Erythroblast (primary cell): ENCODE measurements around the gene ERC2.

Source experiments
- DNase-seq, 2 experiments: peaks; one replicate each; lab custom pipeline; 2025; lab: John Stamatoyannopoulos, UW
- GATA1 ChIP-seq: IDR thresholded peaks from 2 replicates; pipeline ENCODE4 v1.6.1; 2011; ENCODE audit warnings: low read depth, mild to moderate bottlenecking, control low read depth, low read length, moderate library complexity
- POLR2A ChIP-seq: IDR thresholded peaks from 2 replicates; pipeline ENCODE4 v1.6.1; 2011; ENCODE audit warnings: mild to moderate bottlenecking, low read length

ERC2 gene

DNA sequence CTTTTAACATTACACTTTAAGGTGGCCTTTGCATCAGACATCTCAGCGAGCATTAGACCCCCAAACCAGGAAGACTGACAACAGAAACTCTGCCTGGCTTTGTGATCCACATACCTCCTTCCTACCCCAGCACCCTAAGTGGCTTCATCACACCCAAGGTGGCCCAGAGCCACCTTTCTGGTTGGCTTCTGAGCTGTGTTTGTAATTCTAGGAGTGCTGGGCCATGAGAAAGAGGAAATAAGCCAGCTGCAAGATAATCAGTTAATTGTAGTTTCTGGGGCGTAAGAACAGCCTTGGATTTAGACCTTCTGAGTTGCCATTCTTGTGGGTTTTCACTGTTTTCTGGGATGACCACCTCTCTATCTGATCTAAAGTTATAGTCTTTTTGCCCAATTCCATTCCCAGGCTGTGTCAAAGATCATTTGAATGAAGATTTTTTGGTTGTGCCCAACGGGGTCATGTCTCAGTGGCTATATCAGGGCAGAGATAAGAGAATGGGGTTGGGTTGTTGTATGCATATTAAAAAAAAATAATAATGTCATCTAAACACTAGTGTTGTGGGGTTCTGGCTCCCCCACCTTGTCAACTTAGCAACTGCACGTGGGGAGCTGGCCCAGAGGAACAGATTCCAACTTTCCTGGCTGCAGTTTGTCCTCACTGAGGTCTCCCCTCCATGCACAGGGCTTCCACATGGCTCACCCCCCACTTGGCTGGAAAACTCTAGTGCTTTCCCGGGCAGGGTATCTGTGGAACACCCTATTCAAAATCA is 746.4 kb downstream of the ERC2 start:
- no peak for DNase-seq
- no peak for TF ChIP-seq GATA1
- no peak for TF ChIP-seq POLR2A

DNA sequence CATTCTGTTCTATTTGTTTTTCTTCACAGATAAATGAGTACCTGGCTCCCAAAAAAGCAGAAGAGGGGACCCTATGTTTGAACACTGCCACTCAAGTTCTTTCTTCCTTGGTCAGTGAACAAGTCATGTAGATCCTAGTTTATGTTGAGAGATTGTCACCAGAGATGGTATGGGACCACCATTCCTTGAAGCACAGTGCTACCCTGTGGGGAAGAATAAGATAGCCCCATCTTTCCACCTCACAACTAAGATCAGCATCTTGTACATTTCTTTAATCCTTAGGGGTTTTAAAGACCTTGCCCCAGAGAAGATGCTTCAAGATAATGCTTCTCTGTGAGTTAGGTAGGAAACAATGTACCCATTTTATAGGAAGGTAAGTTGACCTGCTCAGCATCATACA is 747.7 kb downstream of the ERC2 start:
- TF ChIP-seq GATA1: no peak
- TF ChIP-seq POLR2A: no peak
- no peak for DNase-seq

DNA sequence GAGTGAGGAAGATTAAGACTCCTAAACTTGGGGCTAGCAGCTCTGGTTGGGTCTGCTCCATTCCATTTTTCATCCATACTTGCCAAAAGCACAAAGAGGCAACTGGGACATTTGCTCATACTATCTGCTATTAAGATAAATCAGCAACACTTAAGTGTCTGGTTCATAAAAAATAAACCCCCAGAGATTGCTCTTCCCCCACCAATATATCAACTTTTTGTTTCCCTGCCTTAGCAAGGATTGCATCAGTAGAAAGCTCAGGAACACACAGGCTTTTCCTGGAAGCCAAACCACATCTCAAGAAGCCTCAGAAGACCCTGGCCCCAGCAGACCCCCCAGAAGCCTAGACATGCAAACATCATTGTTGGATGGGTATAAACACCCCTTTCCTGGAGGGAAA is 748.8 kb downstream of the ERC2 start:
- DNase-seq: no peak
- TF ChIP-seq POLR2A (no peak), GATA1 (no peak)

DNA sequence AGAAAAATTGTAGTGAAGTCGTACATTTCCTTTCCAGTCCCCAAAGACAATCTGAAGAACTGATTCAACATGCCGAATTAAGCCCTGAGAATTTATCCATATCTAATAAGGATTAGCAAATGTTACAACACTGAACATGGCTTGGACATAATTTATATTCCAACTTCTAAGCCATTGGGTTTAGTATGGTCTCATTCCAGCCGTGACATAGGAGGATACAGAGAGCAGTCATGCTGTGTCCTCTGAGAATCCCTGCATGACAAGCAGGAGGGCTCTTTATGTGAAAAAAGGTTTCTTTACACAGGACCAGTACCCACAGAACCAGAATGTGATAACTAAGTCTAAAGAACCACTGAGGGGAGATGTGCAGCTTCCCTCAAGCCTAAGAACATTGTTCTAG is 749.3 kb downstream of the ERC2 start:
- TF ChIP-seq POLR2A (no peak), GATA1 (no peak)
- DNase-seq: no peak

DNA sequence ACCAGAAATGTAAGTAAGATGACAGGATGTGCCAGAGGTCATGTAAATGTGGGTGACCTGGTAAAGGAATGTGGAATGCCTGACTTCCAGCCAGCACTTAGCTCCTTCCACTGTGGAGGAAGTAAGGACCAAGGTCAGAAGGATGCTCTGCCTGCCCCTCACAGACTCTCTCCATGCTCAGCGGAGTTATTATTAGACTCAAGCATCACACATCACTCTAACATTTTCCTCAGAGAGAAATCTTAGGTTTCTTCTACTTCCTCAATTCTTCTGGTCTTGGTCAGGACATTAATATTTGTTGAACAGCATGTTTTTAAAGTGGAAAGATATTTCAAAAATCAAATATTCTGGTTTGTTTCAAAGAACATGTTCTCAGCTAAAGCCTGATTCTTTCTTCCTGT is 749.7 kb downstream of the ERC2 start:
- no peak for DNase-seq
- TF ChIP-seq POLR2A (no peak), GATA1 (no peak)

DNA sequence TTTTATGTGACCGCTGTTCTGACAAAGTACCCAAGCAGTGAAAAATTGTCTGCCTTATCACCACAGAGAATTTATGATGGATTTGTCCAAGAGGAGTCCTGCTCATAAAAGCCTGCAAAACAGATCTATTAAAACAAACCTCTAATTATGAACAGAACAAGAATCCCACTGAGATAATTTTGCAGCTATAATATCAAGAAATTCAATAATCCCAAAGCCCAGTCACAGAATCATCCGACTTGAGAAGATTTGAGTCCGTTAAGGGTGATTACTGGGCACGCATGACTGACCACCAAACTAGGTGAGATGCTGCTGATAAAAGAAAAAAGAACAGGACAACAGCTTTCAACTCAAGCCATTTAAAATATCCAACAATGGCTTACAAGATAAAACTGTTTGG is 750.2 kb downstream of the ERC2 start:
- TF ChIP-seq GATA1 (no peak), POLR2A (no peak)
- no peak for DNase-seq

DNA sequence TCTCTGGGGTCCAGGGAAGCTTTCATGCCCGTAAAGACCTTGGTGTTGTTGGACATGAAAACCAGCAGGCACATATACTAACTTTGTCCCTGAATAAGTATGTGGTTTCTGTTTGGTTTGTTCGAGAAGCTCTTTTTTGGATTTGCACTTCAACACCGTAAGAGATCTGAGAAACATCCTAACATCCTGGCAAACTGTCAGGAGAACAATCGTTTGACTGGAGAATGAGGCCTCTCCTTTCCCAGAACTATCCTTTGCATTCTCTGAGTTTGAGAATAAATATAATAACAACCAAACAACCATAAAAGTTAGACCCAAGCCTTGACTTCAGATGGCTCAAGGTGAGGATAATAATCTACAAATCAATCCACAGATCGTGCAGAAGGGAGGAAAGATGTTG is 750.8 kb downstream of the ERC2 start:
- TF ChIP-seq POLR2A (no peak), GATA1 (no peak)
- no peak for DNase-seq

DNA sequence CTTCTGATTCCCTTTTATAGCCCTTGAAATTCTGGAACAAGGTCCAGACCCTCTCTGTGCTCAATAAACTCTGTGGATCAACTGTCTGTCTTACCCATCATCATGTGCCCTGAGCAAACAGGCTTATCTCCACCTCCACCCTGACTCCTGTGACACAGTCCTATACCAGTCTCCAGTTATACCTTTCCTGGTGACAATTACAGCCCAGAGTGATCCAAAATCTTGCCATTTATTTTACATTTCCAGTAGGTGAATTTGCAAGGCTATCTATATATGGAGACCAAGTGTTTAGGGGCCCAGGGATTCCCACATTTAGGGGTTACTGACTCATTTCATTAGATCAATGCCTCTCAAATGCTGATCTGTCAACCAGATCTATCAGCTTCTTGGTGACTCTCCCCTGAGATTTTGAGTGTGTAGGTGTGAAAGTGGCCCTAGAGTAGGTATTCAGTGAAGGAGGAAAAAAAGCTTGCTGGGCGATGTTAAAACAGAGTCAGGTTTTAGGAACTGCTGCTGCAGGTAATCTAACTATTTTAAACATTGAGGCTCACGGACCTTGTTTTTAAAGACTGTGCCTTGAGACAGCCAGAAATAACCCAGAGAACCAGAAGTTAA is 751.5 kb downstream of the ERC2 start:
- no peak for TF ChIP-seq POLR2A
- TF ChIP-seq GATA1: no peak
- DNase-seq: no peak

DNA sequence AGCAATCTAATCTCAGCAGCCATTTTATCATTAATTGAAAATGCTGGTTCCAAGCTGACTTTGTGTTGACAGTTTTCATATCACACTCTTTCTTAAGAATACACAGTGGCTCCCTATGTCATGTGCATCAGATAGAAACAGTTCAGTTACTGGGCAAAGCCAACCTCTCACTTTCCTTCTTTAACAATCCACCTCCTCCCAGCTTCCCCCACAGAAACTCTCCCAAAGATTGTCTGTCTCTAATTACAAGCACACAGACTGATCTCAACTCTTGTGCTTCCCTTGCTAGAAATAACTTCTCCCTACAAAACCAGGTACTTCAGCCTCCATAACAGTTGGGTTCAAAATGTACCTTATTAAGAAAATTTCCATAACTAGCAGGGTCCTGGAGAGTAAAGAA is 752.2 kb downstream of the ERC2 start:
- no peak for DNase-seq
- TF ChIP-seq POLR2A (no peak), GATA1 (no peak)

DNA sequence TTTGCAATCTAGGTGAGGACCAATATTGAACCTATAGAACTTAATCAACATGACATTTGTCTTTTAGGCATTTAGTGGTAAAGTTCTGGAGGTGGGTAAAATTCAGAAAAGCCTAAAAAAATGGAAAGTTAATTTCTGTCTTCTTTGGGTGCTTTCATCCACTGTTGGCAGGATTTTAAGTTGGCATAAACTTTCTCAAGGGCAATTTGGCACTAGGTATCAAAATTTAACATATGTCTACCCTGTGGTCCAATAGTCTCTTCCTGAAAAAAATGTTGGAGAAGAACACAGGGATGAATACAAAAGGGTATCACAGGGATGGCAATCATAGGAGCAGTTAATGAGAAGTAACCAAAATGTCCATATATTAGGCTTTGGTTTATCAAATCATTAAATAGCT is 754.2 kb downstream of the ERC2 start:
- TF ChIP-seq GATA1 (no peak), POLR2A (no peak)
- DNase-seq: no peak

DNA sequence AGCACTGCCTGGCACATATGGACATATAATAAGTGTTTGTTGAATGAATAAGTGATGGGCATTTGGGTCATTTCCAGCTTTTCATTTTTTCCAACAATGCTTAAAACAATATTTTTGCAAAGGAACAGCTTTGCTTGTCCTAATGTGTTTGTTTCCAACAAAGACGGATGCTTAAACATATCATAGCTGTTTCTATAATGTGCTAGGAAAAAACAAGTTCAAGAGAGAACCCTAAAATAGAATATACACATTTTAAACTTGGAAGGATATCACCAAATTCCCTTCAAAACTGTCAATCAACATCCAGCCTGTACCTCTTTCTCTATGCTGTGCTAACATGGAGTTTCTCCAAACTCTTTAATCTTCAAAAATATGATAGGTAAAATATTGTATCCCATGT is 756.6 kb downstream of the ERC2 start:
- no peak for DNase-seq
- TF ChIP-seq POLR2A: no peak
- no peak for TF ChIP-seq GATA1

DNA sequence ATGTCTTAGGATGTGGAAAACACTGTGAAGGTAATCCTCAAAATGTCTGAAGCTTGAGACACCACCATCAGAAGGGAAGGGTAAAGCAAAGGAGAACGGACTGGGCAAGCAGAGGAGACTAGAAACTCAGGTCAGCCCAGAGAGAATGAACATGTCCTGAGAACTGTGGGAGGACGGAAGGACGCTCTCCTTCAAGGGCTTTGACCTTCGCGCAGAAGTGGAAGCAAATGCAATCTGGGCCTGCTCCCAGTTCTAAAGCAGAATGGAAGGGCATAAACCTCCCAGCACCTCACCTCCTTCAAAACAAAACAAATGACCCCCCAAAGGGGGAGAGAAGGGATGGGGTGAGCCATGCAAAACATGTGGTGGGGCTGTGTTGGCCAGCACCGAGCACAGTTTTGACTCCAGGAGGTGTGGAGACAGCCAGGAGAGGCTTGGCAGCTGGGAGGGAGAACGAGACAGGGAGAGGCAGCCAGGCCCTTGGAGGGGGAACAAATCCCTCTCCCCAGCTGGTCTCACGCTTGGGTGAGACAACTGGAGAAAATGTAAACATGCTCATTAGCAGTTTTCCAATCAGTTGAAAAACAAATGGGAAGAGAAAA is 758.8 kb downstream of the ERC2 start:
- TF ChIP-seq GATA1 (no peak), POLR2A (no peak)
- DNase-seq: no peak

DNA sequence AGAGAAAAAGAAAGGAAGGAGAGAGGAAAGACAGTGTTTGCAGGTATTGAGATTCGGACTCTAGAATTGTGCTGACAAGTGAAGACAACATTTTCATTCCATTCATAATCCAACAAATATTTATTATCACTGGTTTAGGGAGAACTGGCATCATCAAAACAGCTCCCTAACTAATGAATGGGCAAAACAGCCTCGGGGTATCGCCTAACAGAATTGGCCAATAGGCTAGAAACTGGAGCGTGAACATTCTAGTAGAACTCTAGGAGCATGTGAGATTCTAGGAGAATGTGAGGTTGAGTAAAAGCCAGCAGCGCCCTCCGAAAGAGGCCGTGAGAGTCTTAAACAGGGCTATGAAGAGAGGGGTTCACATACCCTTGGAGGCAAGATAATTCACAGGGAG is 759.3 kb downstream of the ERC2 start:
- no peak for DNase-seq
- TF ChIP-seq GATA1: no peak
- no peak for TF ChIP-seq POLR2A

DNA sequence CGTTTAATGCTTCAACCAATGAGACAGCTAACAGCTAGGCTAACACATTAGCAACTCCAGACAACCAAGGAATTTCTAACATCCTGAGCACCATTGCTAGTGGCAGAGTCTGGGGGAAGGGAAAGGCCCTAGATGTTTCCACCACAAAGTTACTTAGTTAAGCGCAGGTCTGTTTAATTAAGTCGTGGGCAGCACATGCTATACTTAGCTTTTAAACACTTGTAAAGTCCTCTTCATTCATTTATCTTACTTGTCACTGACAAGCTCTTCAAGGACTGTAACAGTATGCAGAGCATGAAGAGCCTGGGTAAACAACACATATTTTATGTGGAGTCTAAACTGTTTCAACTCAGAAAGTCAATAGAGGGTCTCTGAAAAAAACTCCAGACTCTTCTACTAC is 760.0 kb downstream of the ERC2 start:
- no peak for TF ChIP-seq POLR2A
- TF ChIP-seq GATA1: no peak
- DNase-seq: no peak

DNA sequence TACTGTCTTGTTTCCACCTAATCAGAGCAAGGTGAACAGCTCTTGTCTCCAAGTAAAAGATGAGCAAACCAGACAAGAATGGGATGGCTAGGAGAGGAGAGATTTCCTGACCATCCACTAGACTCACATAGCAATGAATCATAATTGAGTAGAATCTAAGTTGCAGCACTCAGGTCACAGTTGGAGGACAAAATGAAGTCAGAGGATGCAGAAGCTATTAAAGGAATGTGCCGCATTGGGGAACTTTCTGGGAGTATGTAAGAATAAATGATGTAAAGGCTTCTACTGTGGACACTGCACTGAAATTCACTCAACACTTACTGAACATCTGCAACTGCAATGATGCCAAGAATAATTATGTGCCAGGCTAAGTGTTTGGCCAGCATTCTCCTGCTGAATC is 763.7 kb downstream of the ERC2 start:
- DNase-seq: no peak
- TF ChIP-seq GATA1 (no peak), POLR2A (no peak)
